Common myeloid progenitor, CD34-positive (primary cell): ENCODE data around the gene CADM1.

Experiments used
- CTCF ChIA-PET: fragments of 350-600 bp; sonication (Branson Sonifier 250); formaldehyde crosslinking; loops from one replicate; lab custom pipeline; 2021; ENCODE audit warnings: antibody characterized with exemption; lab: Charles Lee
- POLR2A ChIA-PET: fragments of 350-600 bp; sonication (Branson Sonifier 250); formaldehyde crosslinking; loops from one replicate; lab custom pipeline; 2021; ENCODE audit warnings: antibody characterized with exemption; lab: Charles Lee
- DNase-seq, 3 donors: peaks; one replicate each; pipeline versions ENCODE4 v3.0.0 to v3.0.0-alpha.2; 2013
- H3K27ac ChIP-seq, 2 experiments: 1 replicate in 1 of 2; 2 replicates in 1 of 2; pipeline ENCODE4 v1.7.0; 2013; ENCODE audit warnings: inconsistent platforms in 2 of 2, low read length in 2 of 2, mild to moderate bottlenecking in 2 of 2, low read depth in 1 of 2, moderate library complexity in 1 of 2; ENCODE audit not compliant: severe bottlenecking in 2 of 2, insufficient read depth in 1 of 2, poor library complexity in 1 of 2
- H3K27me3 ChIP-seq, 5 experiments: replicated peaks in 2 of 5; 1 replicate in 3 of 5; 2 replicates in 2 of 5; pipeline versions ENCODE4 v1.6.1 to v1.7.0; 2013; ENCODE audit warnings: low read length in 4 of 5, mild to moderate bottlenecking in 2 of 5, moderate library complexity in 2 of 5, inconsistent platforms in 1 of 5; ENCODE audit not compliant: insufficient read depth in 5 of 5, control insufficient read depth in 4 of 5
- H3K36me3 ChIP-seq, 4 experiments: 1 replicate in 2 of 4; 2 replicates in 2 of 4; pipeline versions ENCODE4 v1.6.1 to v1.7.0; 2013; ENCODE audit warnings: low read length in 3 of 4, control low read depth in 1 of 4, mild to moderate bottlenecking in 1 of 4; ENCODE audit not compliant: control insufficient read depth in 4 of 4, insufficient read depth in 4 of 4
- H3K4me1 ChIP-seq, 4 experiments: 1 replicate in 3 of 4; 2 replicates in 1 of 4; pipeline versions ENCODE4 v1.6.1 to v1.7.1; 2013; ENCODE audit warnings: low read length in 3 of 4, mild to moderate bottlenecking in 3 of 4, control low read depth in 1 of 4, inconsistent platforms in 1 of 4, moderate library complexity in 1 of 4; ENCODE audit not compliant: control insufficient read depth in 4 of 4, insufficient read depth in 4 of 4; ENCODE audit errors: control extremely low read depth in 1 of 4
- H3K4me3 ChIP-seq, 7 experiments: 1 replicate in 4 of 7; 2 replicates in 3 of 7; pipeline versions ENCODE4 v1.5.1 to v1.7.0; 2013; ENCODE audit warnings: mild to moderate bottlenecking in 7 of 7, low read length in 6 of 7, moderate library complexity in 6 of 7, inconsistent platforms in 2 of 7, low read depth in 2 of 7, control low read depth in 1 of 7; ENCODE audit not compliant: insufficient read depth in 4 of 7, control insufficient read depth in 1 of 7; ENCODE audit errors: extremely low read depth in 1 of 7
- H3K9me3 ChIP-seq, 5 experiments: 1 replicate in 4 of 5; 2 replicates in 1 of 5; pipeline versions ENCODE4 v1.6.1 to v1.7.1; 2013; ENCODE audit warnings: low read length in 4 of 5, mild to moderate bottlenecking in 2 of 5, inconsistent platforms in 1 of 5, low read depth in 1 of 5, moderate library complexity in 1 of 5; ENCODE audit not compliant: control insufficient read depth in 4 of 5, insufficient read depth in 2 of 5; ENCODE audit errors: control extremely low read depth in 1 of 5
- WGBS: methylation state at CpG from one replicate; pipeline ENCODE4 v1.1.5; 2013; ENCODE audit not compliant: insufficient coverage; 5-methylcytosine and 5-hydroxymethylcytosine counted together

CADM1 gene

DNA sequence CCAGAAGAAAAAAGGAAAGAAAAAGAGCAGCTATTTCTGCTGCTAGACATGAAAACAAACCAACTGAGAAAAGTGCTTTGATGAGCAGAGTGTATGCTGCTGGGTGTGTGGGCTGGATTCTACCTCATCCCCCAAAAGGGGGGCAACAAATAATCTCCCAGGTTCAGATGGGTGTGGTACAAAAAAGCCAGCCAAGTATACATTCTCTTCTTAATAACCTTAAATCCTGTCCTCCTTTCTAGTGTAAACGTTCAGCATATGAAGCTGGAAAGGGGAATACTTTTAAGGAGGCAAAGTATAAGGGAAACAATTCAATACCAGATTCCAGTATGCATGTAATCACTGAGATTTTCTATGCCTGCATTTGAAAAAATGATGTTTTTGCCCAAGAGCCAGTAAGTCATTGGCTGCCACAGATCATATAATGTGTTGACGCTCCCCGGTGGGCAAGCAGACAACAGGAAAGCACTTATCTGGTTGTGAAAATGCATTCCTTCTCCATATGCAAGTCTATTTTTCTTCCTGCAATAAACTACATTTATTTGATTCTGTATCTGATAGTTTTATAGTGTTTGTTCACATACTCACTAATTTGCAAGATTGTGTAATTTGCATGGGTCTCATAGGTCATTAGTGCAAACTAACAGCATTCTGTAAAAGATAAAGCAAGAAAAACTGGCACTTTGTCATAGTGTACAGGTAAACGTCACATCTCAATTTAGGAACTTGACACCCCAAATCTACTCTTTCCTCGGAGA is 201.1 kb downstream of the CADM1 start:
- Histone ChIP-seq H3K27ac (no peak overlapping the region), H3K27me3 (peaks cover 0 to 6% (median 0%) of the 10 kb centered on the region in 5 experiments), H3K9me3 (no peaks in the 10 kb centered on the region), H3K36me3 (no peaks in the 10 kb centered on the region), H3K4me1 (no peaks in the 10 kb centered on the region), H3K4me3 (no peak overlapping the region)
- 92% methylated on average over 2 of the region's 5 CpGs for WGBS
- no peak for DNase-seq
- CTCF ChIA-PET, result no interaction called here
- POLR2A ChIA-PET, result no interaction called here

DNA sequence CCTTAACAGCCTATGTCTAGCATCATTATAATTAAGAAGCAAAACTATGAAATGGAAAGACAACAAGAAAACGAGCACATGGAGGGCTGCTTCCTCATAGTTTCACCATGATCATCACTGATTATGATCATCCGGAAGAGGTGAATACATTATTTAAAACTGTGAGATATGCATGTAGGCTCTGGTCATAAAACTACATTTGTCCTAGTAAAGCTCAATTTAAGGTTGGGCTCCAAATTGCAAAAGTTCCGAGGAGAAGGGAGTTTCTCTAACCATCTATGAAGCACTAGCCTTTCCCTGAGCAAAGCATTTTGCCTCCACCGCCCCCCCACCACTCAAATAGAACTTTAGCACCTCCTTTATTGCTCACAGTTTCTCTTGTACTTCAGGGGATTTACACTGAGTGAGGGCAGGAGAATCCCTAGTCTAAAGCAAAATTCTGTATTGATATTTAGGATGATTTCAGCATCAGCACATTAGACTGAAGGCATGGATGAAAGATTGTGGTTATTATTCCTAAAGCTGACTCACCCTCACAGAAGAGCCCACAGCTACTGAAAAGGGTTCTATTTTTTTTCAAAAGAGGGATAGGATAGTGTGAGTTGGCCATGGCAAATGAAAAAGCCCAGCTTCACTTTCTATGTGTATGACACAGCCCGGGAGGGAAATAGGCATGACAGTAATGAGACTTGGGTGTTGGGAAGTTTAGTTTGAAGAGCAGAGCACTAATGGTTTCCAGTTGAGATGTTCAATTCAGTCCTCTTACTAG is 203.4 kb downstream of the CADM1 start:
- CTCF ChIA-PET, result interaction anchor here (0.8 kb wide), 1 partner anchor 24 kb away, joined by 3 read pairs; no protein-coding TSS in a partner anchor
- Histone ChIP-seq H3K4me1 (no peaks in the 10 kb centered on the region), H3K27ac (no peak overlapping the region), H3K9me3 (no peaks in the 10 kb centered on the region), H3K36me3 (no peaks in the 10 kb centered on the region), H3K27me3 (peaks cover 0 to 6% (median 4%) of the 10 kb centered on the region in 5 experiments), H3K4me3 (no peak overlapping the region)
- POLR2A ChIA-PET, result no interaction called here
- no peak for DNase-seq
- 93% methylated on average over 4 of the region's 5 CpGs for WGBS

DNA sequence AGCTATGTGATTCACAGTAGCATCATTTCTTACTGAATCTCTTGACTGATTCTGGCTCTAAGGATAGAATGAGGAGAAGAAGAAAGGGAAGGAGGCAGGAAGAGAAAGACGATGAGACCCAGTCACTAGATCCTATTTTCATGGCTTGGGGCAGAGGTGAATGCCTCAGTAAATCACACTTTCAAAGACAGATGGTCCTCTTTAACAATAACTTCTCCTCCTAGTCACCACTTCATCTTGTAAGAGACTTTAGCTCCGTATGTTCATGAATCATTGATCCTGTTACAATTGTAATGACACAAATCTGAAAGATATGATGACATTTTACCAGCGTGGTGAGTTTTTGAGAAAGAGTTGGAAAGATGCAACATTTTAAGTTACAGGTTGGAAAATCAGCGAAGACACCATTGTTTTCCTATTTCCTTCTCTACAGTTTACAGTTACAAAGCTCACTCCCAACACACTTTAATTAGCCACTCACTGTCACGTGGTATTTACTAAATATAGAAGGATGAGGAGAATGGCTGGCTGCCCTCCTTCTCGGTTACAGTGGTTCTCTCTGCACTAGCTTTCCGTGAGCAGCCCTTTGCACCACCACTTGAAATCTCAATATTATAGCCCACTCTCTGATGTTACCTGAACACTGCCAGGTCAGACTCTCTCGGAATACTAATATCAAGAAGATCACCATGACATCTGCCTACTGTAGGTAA is 205.8 kb downstream of the CADM1 start:
- WGBS, result 93% methylated on average over 4 of the region's 8 CpGs
- CTCF ChIA-PET, result no interaction called here

DNA sequence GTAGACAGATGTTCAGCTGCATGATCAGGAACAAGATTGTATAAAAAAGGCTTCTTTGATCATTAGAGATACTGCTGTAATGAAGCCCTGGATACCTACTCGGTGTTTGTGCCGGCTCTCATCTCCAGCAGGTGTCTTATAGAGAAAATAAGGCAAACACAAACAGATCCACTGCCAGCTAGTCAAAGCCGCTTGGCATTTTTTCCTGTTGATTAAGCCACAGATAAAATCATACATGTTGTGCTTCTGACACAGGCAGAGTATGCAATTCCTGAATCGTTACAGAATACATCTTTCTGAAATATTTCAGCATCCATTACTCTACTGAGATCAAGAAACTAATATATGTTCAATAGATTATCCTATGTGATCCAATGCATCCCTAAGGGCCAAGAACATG is 206.9 kb downstream of the CADM1 start:
- WGBS, result 93% methylated on average over 3 of the region's 4 CpGs
- H3K27ac ChIP-seq, result no peak overlapping the region
- ChIA-PET POLR2A (no interaction called here), CTCF (no interaction called here)
- H3K4me1 ChIP-seq, result no peaks in the 10 kb centered on the region
- H3K36me3 ChIP-seq, result no peaks in the 10 kb centered on the region
- H3K4me3 ChIP-seq, result no peak overlapping the region
- H3K27me3 ChIP-seq, result peaks cover 0 to 4% (median 0%) of the 10 kb centered on the region in 5 experiments
- no peaks in the 10 kb centered on the region for H3K9me3 ChIP-seq
- DNase-seq, result no peak

More for the DNA sequence above, 205.8 kb downstream of the CADM1 start:
- H3K4me3 ChIP-seq, result no peak overlapping the region
- no peaks in the 10 kb centered on the region for H3K4me1 ChIP-seq
- no peak for DNase-seq
- peaks cover 0 to 4% (median 0%) of the 10 kb centered on the region in 5 experiments for H3K27me3 ChIP-seq
- no peaks in the 10 kb centered on the region for H3K9me3 ChIP-seq
- no peaks in the 10 kb centered on the region for H3K36me3 ChIP-seq
- no peak overlapping the region for H3K27ac ChIP-seq
- POLR2A ChIA-PET, result no interaction called here

DNA sequence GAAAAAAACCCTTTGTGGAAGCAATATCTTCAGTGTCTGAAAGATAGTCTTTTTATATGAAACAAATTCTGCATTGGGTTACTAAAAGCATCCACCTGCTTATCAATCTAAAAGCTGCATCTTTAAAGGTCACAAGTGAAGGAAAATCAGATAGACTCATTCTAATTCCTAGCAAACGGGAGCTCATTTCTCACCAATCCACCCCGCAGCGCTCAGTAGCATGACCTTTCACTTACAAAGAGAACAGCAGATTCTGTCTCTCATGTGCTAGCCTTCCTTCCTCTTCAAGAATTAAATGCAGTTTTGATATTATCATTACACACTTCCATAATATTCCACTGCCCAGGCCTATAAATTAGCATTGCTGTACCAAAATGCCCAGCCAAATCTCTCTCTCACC is 212.9 kb downstream of the CADM1 start:
- 87% methylated on average over 3 of the region's 3 CpGs for WGBS

DNA sequence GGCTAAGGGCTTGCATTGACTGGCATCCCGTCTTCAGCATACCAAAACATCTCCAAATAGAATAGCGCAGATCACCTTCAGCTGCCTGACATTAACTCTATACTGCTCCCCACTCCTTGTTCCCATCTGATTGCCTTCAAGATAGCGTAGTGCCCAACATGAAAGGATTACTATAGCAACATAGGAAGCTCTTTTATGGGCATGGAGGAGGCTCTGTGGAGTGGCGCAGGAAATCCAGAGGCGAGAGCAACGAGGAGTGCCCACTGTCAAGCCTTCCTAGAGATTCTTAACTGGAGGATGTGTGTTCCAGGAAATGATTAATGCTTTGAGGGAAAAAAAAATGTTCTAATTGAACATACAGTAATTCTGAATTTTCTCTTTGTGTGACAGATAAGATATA is 213.3 kb downstream of the CADM1 start:
- ChIA-PET POLR2A (no interaction called here), CTCF (interaction anchor here (0.8 to 0.9 kb wide), 2 partner anchors 15 to 44 kb away, joined by 3 read pairs; no protein-coding TSS in a partner anchor)
- no peaks in the 10 kb centered on the region for H3K9me3 ChIP-seq
- H3K4me3 ChIP-seq, result no peak overlapping the region
- H3K4me1 ChIP-seq, result no peaks in the 10 kb centered on the region
- H3K36me3 ChIP-seq, result no peaks in the 10 kb centered on the region
- no peak for DNase-seq
- WGBS, result 67% methylated on average over 5 of the region's 6 CpGs
- H3K27ac ChIP-seq, result no peak overlapping the region
- H3K27me3 ChIP-seq, result peaks cover 0 to 2% (median 0%) of the 10 kb centered on the region in 5 experiments

More for the DNA sequence above, 212.9 kb downstream of the CADM1 start:
- ChIA-PET POLR2A (no interaction called here), CTCF (interaction anchor here (0.8 to 0.9 kb wide), 2 partner anchors 16 to 43 kb away, joined by 3 read pairs; no protein-coding TSS in a partner anchor)
- Histone ChIP-seq H3K4me3 (no peak overlapping the region), H3K36me3 (no peaks in the 10 kb centered on the region), H3K27me3 (peaks cover 0 to 2% (median 0%) of the 10 kb centered on the region in 5 experiments), H3K9me3 (no peaks in the 10 kb centered on the region), H3K4me1 (no peaks in the 10 kb centered on the region), H3K27ac (no peak overlapping the region)
- no peak for DNase-seq
